Measurements from ENCODE around the gene PGAM2.

GRCh38 chr7:44080118-44080517 is 14.8 kb upstream of the PGAM2 start:
- TF ChIP-seq CTCF (IDR thresholded peaks at IDR 0.05) (no peak), POLR2A (IDR thresholded peaks at IDR 0.05) (no peak)
